ENCODE results near the gene FAN1. TPM values are rescaled to one million over a fixed set of nuclear protein-coding genes. Genes with fewer than 3 reads are reported as not detected.

Gene FAN1
- total RNA-seq, 1 experiment from 2014 or later, result 28.2 TPM

- Mint-ChIP-seq H3K9me3 (peaks cover 0 to 2% of the 10 kb centered on the region in 2 experiments; a peak in 1 of 5 replicates), H3K4me3 (peak overlapping the region in 1 of 2 experiments; percentile 9; a peak in 1 of 5 replicates)
- no CpG with 5 or more reads among the region's 5 CpGs for WGBS (ENCODE audit: extremely low coverage, insufficient read length, low lambda C conversion rate)
Observed at GRCh38 chr15:30905821-30906220, 2.1 kb downstream of the FAN1 start.

More at GRCh38 chr15:30905821-30906220, 2.1 kb downstream of the FAN1 start:
- Histone ChIP-seq H2AFZ (ENCODE audit: low read length) (no peak overlapping the region), H3K18ac (ENCODE audit: insufficient read length, low read depth, low read length) (no peak overlapping the region), H3K4me2 (ENCODE audit: insufficient read depth, insufficient read length, low read length) (no peak overlapping the region), H3K4me1 (ENCODE audit: insufficient read depth, low read length) (no peaks in the 10 kb centered on the region), H3K23ac (ENCODE audit: insufficient read length, low read depth, low read length) (no peak overlapping the region), H3K79me2 (ENCODE audit: insufficient read depth, low read length) (no peaks in the 10 kb centered on the region), H4K20me1 (ENCODE audit: control insufficient read depth, insufficient read depth, insufficient read length) (no peaks in the 10 kb centered on the region), H3K23me2 (ENCODE audit: insufficient read length, low read depth, low read length, poor library complexity, severe bottlenecking) (peaks cover 3% of the 10 kb centered on the region), H3K9ac (ENCODE audit: extremely low read depth, insufficient read length, low read length) (no peak overlapping the region), H3K79me1 (ENCODE audit: insufficient read depth, low read depth, low read length, poor library complexity, severe bottlenecking) (no peaks in the 10 kb centered on the region), H2BK20ac (ENCODE audit: low read depth, low read length, poor library complexity, severe bottlenecking) (no peak overlapping the region), H3K56ac (ENCODE audit: insufficient read length, low read depth, low read length) (no peak overlapping the region), H3T11ph (ENCODE audit: low read length) (no peak overlapping the region), H2BK120ac (ENCODE audit: low read depth, low read length, poor library complexity, severe bottlenecking) (no peak overlapping the region), H3K4ac (ENCODE audit: low read depth, low read length) (no peak overlapping the region), H2BK5ac (ENCODE audit: insufficient read length, low read length) (no peak overlapping the region), H2BK15ac (ENCODE audit: low read depth, low read length) (no peak overlapping the region), H3K9me3 (ENCODE audit: control insufficient read depth, low read depth, low read length) (no peaks in the 10 kb centered on the region), H4K5ac (ENCODE audit: insufficient read length, low read depth, low read length) (no peak overlapping the region), H4K8ac (replicated peaks; ENCODE audit: insufficient read length, low read depth, low read length) (no peak overlapping the region), H2AK5ac (ENCODE audit: insufficient read length, low read length) (no peak overlapping the region), H3K27ac (ENCODE audit: insufficient read length, low read depth, low read length) (no peak overlapping the region), H3K27me3 (ENCODE audit: insufficient read depth, low read length) (no peaks in the 10 kb centered on the region), H4K91ac (ENCODE audit: insufficient read length, low read depth, low read length) (no peak overlapping the region), H3K14ac (ENCODE audit: insufficient read depth, low read length) (no peak overlapping the region), H2BK12ac (ENCODE audit: insufficient read length, low read depth, low read length) (no peak overlapping the region)
- Mint-ChIP-seq H3K4me1 (peaks cover 21 to 30% of the 10 kb centered on the region in 2 experiments), H3K36me3 (ENCODE audit: insufficient read depth in 1 of 3, low read depth in 3 of 3) (peaks cover 8 to 41% (median 37%) of the 10 kb centered on the region in 3 experiments; a peak in 6 of 7 replicates), H3K27ac (peak overlapping the region in 1 of 3 experiments; percentile 61; a peak in 2 of 7 replicates), H3K27me3 (ENCODE audit: low read depth) (no peaks in the 10 kb centered on the region; the same call in 1 of the 2 replicates)
- TF ChIP-seq CTCF (conservative IDR thresholded peaks at IDR 0.05), result peak; percentile 52; the same call in 2 of the 3 replicates
- DNase-seq, result no peak

All from H9 (cell line).